Left cardiac atrium (tissue), 4 donors: Measurements from ENCODE around the gene TSC22D3. TPM values are rescaled to one million over a fixed set of nuclear protein-coding genes. Genes with fewer than 3 reads are reported as not detected.
A peak's percentile ranks its signal among the peaks of the same experiment; 100 is the strongest.

Experiments
- ATAC-seq, 2 donors: fragments of 200-7000 bp; cut with Tn5 transposase; one replicate each; pipeline ENCODE4 v1.9.1; 2020; ENCODE audit warnings: mild to moderate bottlenecking in 2 of 2, moderate library complexity in 2 of 2
- DNase-seq: peaks from one replicate; pipeline ENCODE4 v3.0.0-alpha.2; 2020
- intact Hi-C, 2 donors: fragments of 100-400 bp; cut with DNase I; formaldehyde crosslinking; loops; one replicate each; pipeline versions ENCODE4 v1.14.1 to v1.15.1; 2022 to 2023
- total RNA-seq, 2 donors: library from RNA; stranded (reverse); fragmentation: NEBNext Ultra II Directional; extraction: Animal tissue kit (Norgen Biotek cat#: 25700); gene quantifications; one replicate each; pipeline ENCODE4 v1.2.1, GENCODE V29; 2021
- donor health status: DM: no; HTN: yes; CAD: no.
- donor health status: DM: no; HTN: yes; CAD: no; lungs with severe emphysema.
- donor health status: DM: yes; HTN: yes; CAD: no.
- donor health status: Dilated cardiomyopathy.

TSC22D3 gene
- total RNA-seq, 2 donors from 2014 or later = 56.2 to 119 TPM

DNA sequence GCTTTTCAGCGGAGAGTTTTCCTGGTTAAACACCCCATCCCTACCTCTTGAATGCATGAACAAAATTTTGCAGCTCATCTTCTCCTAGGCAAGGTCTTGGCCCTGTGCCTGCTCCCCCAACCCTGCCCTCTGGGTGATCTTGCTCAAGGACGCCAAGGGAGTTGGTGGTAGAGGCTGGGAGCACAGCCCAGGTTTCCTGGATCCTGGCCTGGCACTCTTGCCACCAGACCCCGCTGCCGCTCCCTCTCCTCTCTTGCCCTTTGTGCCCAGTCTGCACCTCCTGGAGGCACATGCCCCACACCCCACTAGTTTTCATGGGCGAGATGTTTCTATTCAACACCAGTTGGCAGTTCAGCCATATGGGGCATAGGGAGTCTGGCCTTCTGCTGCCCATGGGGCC, 37.3 kb downstream of the TSC22D3 start:
- ATAC-seq (peak in 1 of 2 donors; percentile 15), DNase-seq (no peak)
- intact Hi-C loops = no loop called here

DNA sequence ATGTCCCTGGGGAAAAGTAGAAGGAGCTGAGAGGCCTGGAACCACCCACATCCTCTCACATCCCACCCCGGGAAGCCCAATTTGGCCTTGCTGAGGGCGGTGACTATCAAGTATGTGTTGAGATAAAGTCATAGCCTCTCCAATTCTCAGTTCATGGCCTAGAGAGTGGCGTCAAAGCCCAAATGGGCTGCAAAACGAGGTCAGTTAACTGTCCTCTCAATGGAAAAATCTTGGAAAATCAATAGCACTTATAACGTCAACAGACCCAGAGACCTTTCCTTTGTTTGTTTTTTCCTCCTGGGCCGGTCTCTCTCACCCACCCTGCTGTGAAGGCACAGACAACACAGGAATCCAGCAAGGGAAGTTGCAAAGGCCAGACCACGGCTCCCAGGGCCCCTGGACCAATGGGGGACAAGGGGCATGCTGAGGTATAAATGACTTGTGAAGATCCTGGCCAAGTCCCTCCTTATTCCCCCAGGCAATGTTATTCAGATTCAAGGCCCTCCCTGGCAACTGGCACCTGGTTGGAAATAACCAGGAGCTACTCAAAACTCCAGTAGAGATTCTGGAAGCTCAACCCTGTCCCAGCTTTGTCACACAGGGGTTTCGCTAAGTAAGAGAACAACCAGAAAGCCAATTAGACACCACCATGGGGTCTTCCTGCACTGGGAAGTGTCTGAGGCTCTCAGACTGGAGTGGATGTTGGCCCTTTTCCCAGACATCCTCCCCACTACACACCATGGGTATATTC, 38.6 kb downstream of the TSC22D3 start:
- ATAC-seq (peak in 1 of 2 donors; percentile 9), DNase-seq (no peak)
- intact Hi-C loops = no loop called here

DNA sequence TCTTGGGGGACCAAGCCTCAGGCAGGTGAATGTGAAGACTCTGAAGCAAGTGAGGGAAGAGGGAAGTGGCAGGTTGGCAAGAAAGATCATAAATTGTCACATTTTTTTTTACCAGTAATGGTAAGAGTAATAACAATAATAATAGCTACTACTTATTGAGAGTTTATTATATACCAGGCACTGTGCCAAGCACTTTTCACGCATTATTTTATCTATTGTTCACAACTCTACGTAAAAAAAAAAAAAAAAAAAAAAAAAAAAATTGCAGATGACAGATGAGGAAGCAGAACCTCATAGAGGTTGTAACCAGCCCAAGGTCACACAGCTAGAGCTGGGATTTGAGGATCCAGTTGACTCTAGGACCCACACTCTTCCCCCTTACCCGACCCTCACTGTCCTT, 40.9 kb downstream of the TSC22D3 start:
- DNase-seq = no peak
- no peak for ATAC-seq
- intact Hi-C loops = no loop called here

DNA sequence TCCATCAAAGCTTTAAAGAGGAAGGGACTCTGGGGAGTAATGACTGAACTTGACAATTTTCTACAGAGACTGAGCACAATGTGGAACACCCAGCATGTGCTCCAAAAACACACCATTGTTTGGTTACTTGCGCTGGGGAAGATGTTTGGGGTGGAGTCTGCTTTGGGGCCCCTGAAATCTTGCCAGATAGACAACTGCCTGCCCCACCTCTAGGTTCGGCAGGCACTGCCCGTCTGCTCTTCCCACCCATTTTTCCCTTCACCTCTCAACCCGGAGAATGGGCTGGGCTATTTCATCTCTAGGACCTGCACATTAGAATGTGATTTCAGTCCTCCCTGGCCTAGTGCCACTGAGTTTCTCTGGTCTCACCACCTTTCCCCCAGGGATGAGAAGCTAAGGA, 41.9 kb downstream of the TSC22D3 start:
- intact Hi-C loops = no loop called here
- no peak for DNase-seq
- ATAC-seq = no peak

DNA sequence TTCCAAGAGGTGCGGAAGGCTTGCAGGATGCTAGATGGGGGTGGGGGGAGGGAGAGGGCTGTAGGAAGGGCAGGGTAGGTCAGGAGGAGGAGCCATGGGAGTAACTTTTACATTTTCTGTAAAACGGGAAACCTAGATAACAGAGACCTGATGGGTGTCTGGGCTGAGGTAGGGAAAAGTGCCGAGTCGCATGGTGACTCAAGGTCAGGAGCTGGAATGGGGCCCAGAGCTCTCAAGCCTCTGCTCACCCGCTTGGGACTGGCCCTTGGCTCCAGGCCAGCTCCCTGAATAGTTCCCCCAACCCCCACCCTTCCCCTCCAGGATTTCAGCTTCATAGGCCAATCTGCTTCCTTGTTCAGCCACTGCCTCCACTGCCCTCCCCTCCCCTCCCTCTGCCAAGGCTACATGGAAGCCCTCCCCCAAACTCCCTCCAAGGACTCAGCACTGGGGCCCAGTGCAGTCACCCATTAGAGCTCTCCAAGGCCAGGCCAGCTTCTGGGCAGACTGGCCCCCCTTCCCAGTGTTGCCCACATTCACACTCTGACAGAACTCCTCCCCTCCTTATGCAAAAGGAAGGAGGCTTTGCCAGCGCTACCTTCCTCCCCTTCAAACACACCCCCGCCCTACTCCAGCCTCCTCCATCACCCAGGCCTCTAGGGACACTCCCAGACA, 43.6 kb downstream of the TSC22D3 start:
- peak; percentile 84 to 88 for ATAC-seq
- intact Hi-C loops = no loop called here
- peak; percentile 90 for DNase-seq

DNA sequence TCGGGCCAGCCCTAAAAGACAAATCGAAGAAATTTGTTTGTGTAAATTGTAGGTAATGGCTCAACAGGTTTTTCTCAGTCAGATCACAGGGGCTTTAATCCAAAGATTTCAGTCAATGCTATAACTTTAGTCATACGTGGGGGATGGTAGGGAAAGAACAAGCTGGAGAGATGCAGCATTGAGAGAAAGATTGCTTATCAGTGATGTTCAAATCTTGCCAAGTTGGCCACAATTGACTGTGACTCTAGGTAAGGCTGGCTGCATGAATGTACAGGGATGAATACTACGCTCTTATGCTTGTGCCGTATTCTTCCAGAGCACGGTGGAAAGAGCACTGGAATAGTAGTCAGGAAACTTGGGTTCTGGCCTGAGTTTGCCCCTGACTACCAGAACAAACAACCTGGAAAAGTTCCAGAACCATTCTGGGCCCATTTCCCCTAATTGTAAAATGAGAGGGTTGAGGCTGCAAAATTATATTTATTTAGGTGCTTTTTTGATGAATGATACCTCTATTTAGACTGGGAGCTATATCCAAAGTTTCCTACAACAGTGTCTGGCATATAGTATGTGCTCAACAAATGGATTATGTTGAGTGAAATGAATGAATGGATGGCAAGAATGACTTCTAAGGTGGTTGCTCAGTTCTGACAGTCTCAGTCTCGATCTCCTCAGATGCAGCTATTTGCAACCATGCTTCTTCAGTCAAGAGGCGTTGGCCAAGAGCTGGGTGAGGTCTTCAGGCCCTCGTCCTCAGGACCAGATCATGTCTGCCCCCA, 44.4 kb downstream of the TSC22D3 start:
- ATAC-seq (no peak), DNase-seq (no peak)
- intact Hi-C loops = no loop called here

DNA sequence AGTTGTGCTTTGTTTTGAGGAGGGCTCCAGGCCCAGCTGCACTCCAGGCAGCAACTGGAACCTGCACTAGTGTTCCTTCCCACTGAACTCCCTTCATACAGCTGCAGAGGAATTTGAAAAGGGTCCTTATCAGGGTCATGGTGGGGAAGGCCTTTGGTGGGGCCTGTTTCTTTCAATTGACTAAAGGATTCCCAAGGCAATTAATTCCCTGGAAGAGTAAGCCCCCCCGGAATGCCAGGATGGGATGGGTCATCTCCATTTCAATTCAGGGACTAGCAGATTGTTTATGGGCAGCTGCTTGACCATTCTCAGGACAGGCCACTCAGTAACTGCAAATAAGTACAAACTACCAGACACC, 45.3 kb downstream of the TSC22D3 start:
- intact Hi-C loops = no loop called here
- DNase-seq = no peak

DNA sequence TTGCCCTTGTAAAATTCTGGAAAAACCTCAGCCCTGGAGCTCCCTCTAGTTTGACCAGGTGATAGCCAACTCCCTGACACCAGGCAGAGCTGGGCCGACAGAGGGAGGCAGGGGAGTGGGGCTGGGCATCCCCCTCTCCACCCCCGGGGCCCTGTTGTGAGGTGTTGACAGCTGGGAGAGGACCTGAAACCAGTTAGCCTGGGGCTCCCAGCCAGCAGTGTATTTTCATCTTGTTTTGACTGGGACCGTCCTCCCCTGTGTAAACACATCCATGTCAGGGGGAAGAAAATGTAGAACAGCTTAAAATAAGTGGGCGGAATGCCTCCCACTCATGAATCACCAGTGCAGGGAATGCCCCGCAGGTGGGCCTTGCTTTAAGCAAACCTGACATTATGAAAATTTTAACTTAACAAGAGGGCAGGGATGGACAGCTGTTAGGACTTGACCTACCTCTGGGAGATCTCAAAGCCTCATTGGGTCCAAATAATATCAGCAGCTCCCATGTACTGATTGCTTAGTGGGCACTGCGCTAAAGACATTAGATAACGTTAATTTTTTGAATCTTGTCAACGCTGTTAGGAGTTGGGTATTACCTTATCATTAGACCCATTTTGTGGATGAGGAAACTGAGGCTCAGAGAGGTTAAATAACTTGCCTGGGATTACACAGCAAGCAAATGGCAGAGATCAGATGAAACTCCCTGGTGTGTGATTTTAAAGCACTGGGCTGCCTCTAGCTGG, 45.9 kb downstream of the TSC22D3 start:
- intact Hi-C loops = loop anchor here in 1 of 2 donors (5.0 kb wide), 1 partner anchor 38 kb away; no protein-coding TSS in a partner anchor
- no peak for DNase-seq
- ATAC-seq = peak; percentile 72 to 75

More for the DNA sequence above, 45.3 kb downstream of the TSC22D3 start:
- ATAC-seq = no peak

DNA sequence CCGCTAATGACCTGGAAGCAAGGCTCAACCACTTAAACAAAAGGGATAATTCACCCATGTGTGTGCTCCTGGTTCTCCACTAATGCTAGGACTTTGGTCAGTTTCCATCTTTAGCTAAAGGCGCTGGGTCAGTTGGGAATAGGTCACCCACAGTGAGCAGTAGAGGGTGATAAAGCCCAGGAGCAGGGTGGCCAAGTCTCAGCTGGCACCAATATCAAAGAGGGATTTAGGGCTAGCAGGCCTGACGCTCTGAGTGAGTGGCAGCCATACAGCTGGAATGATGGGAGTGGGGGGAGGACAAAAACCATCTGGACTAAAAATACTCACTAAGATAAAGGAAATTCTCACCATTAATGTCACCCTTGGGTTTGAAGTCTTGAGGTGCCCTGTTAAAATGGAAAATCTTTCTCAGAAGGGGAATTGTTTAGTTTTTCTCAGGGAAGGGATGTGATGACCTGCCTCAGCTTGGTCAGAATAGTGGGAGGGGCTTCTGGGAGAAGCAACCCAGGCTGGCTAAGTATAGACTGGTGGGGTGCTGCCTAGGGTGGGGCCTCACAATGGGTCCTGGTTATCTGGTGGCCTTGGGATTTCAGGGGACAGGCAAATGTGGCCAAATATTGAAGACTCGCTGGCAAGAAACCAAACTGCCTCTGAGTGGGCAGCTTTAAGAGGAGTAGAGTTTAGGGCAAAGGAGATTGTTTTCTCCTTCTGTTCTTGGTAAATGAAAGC, 47.1 kb downstream of the TSC22D3 start:
- ATAC-seq (peak; percentile 42 to 49), DNase-seq (no peak)
- intact Hi-C loops = loop anchor here in 1 of 2 donors (5.0 kb wide), 1 partner anchor 39 kb away; no protein-coding TSS in a partner anchor

DNA sequence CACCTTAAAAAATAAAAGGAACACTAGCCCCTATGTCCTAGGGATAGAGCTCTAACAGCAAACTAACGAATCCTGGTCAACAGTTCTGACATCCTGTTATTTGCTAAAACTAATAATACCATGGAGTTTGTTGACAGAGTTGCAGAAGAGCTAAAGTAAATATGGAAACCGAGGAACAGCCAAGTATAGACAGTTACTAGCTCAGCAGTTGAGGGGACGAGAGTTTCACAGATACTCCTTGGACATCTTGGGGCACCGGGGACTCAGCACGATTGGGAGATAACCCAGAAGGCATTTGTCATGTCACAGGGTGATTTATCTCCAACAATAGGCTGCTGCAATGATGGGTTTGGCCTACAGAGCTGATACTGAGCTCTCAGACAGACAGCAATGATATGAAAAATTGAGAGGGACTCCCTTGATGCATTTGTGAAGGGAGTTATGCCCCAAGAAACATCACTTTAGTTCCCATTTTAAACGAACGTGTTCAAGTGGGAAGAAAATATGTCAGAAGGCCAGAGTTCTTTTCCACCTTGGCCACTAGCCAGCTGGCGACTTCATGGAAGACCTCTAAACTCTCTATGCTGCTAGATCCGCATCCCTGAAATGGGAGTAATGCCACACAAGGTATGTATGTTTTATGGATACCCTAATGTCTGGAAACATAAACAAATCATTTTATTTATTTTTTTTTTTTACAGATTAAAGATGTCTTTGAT, 48.6 kb downstream of the TSC22D3 start:
- no peak for ATAC-seq

DNA sequence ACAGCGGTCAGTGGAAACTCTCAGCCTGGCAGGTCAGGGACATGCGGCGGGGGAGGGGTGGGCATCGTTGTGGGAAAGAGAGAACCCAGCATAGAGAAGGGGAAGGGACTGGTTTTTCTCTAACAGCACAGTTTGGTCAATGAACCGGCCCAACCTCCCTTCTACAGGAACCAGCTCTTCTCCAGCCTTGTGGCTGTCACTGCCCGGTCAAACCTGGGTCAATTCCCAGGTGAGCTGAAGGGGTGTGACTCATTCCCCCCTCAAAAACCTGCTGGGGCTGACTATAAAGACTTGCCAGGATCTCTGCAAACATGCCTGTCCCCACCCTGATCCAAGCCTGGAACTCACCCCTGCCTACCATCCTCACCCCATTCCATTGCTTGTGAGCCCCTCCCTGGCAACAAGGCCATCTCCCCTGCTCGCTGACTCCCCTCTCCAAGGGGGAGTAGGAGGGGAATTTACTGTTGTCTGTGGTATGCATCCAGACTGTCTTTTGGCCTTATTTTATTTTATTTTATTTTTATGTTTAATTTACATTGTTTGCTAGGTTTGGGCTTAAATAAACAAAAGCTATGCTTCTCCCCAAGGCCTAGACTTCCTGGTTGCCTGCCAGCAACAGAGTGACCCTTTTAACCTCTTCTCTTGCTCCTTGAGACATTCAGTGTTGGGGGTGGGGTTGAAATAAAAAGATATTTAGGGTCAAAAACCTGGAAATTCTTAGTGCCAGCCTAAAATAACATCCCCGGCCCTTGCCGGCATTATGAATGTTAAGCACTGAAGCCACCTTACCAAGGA, 49.6 kb downstream of the TSC22D3 start:
- no peak for DNase-seq
- intact Hi-C loops = loop anchor here in 1 of 2 donors (5.0 kb wide), 1 partner anchor 41 kb away; no protein-coding TSS in a partner anchor
- no peak for ATAC-seq

More for the DNA sequence above, 48.6 kb downstream of the TSC22D3 start:
- intact Hi-C loops = loop anchor here in 1 of 2 donors (5.0 kb wide), 1 partner anchor 40 kb away; no protein-coding TSS in a partner anchor
- DNase-seq = no peak

DNA sequence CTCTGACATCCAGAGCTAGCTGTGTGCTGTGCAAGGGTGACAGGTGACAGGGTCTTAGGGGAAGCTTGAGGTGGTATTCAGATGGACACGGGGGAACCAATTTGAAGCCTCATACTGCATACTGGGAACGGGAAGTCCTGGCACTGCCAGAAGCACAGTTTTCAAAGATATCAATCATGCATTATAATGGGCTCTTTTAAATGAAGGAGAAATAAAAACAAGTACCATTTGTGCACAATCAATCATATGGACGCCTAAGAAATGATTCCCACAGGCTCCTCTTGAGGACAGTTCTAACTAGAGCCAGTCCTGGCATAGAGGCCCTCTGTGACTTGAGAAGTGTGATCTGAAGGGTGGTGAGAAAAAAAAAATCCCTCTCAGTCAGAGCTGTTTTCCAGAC, 50.9 kb downstream of the TSC22D3 start:
- DNase-seq (no peak), ATAC-seq (no peak)
- intact Hi-C loops = loop anchor here in 1 of 2 donors (5.0 kb wide), 1 partner anchor 43 kb away; no protein-coding TSS in a partner anchor

DNA sequence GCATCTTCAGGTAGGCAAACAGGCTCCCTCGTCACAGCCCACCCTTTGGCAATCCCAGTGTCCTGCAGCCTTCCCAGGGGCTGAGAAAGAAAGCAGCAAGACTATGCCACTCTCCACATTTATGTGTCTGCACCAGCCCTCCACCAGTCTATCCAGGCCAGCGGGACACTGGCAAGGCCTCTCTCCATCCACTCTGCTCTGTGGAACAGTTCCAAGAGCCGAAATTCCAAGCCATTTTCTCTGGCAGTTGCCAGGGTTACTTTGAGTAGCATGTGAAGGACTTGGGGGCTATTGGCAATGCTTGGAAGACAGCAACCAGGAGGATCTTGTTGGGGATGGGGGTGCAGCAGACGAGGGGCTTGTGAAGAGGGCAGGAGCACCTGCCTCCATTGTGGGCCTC, 52.1 kb downstream of the TSC22D3 start:
- no peak for DNase-seq
- intact Hi-C loops = no loop called here
- ATAC-seq = no peak

DNA sequence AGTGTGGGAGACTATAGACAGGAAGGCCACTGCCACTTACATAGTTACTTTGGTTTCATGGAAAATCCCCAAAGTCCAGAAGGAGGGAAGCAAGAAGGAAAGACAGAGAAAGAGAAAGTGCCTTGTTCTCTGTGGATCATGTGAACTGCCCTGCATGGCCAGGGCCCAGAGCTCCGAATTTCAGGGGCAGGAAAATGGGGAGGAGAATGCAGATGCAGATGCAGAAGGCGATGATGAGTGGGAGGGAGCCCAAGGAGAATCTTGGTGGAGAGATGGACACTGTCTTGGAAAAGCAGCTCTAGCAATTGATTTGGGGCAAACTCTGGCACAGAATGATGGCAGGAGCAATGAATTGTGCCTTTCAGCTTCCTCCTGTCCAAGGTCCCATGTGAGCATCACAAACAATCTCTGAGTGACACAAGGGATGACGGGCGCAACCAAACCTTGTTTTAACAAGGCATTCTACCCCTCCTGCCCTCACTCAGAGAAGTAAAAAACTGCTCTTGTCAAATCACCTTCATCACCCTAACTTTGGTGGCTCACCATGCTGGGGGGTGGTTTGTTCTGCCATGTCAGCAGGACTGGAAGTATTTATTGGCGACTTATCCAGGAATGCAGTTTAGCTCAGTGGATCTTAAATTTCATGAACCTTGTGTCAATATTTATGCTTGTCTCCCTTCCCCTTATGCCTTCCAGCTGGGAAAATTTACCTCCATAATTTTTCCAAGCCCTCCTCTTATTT, 53.5 kb downstream of the TSC22D3 start:
- no peak for ATAC-seq
- intact Hi-C loops = no loop called here

DNA sequence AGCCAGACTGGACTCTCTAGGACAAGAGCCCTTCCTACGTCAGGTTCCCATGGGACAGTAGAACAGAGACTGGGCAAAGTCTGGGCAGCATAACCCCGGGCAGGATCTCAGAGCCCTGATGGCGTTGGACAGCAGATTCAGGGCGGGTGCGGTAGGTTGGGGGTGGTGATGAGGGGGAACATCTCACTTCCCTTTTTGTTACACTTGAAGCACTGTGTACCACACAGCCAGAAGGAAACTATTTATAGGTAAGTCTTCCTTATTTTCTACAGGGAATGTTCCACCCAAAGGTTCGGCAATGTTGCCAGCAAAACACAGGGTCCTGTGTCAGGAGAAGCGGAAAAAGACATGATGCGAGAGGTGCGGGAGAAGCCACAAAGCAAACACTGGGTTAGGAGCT, 54.3 kb downstream of the TSC22D3 start:
- DNase-seq (no peak), ATAC-seq (no peak)
- intact Hi-C loops = no loop called here

More for the DNA sequence above, 53.5 kb downstream of the TSC22D3 start:
- no peak for DNase-seq

DNA sequence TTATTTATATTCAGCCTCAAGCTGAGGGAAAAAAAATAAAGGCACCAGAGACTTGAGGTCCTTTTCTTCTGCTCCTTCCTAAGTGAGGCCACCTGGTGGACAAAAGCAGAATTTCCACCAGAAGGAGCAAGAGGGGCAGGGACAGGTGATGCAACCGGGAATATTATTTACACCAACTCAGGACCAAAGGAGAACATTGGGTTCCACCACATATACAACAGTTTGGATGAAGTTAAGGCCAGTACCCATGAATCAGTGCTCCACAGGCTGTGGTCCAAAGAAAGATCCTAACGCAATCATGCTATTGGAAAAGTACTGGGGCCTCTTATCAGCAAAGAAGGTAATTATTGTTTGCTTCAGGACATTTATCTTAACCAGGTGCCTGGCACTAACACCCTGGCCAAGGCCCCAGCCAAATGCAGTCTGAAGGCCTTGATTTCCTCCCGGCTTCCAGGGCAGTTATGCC, 57.4 kb downstream of the TSC22D3 start:
- DNase-seq = peak; percentile 71
- ATAC-seq = peak in 1 of 2 donors; percentile 27
- intact Hi-C loops = loop anchor here (5.0 kb wide), 2 partner anchors 46 to 59 kb away; partner anchors contain the start of genes NCBP2L (in 2 of the 2) and TSC22D3 (in 2 of the 2)
